GM10847 (cell line): ENCODE results near the gene TAS1R2.

ENCODE experiments used
- POLR2A ChIP-seq: IDR thresholded peaks from 2 replicates; pipeline ENCODE4 v1.6.1; 2011; ENCODE audit not compliant: insufficient read length; ENCODE audit errors: extremely low read depth

TAS1R2 gene

DNA sequence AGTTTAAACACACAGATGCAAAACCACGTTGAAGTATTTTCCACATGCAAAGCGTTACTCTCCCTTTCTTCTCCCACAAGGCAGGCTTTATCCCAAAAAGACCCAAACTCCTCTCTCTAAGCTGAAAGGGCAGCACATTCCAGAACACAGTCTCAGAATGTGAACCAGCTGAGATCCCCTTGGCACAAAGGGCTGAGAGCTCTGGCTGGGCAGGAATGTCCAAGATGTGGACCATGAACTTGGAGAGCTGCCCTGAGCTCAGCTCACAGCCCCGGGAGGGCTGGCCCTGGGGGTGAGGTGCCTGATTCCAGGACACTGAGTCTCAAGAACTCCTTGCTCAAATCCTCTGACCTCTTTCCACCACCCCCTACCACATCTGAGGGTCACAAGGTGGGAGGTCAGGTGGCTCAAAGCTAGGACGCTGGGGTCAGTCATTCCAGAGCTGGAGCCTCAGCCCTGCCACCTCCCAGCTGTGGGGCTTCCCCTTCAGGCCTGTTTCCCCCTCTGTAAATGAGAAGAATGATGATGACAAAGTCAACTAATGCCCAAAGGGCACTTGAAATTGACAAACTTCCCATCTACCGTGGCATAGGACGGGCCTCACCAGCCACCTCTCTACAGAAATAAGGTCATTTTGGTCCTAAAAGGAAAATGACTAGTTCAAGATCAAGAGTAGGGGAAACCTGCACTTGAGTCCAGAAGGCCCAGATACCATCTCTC lies 31.4 kb upstream of the TAS1R2 start:
- no peak for TF ChIP-seq POLR2A

DNA sequence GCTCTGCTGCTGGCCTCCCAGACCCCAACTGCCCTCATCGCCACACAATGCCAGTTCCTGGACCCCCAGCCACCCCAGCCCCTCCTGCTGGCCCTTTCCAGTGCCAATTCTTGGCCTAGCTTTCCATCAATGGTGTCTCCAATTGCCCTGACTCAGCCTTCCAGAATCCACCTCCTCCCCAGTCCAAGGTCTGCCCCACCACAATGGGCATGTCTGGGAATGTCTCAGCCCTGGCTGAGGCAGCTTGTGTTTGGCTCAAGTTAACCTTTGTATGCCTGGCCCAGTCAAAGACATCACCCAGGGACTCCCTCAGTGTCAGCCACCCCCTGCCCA lies 26.5 kb upstream of the TAS1R2 start:
- TF ChIP-seq POLR2A, result no peak

DNA sequence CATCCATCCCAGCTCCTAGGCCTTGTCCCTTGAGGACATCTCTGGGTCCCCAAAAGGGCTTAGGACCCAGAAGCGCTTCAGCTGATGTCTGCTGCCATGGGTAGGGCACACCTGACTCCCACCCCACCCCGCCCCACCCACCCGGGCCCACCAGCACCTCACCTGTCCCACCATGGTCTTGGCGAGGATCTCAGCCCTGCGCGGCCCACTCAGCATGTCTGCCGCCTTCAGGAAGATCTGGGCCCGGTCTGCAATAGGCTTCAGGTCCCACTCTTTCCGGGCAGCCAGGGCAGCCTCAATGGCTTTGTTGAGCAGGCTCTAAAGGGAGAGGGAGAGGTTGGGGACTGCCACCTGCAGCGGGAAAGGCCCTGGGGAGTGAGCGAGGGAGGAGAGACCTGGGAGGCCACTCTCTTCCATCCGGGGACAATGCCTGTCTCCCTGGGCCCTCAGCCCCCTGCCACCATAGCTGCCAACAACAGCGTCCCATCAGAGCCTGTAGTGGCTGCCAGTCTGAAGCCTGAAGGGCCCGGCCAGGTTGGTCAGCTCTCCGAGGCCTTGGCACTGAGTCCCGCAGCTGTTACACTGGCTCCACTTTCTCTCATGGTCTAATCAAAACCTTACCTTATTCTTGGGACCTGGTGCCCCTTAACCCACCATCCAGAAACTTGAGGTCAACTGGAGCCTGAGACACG lies 26.0 kb upstream of the TAS1R2 start:
- TF ChIP-seq POLR2A, result no peak

DNA sequence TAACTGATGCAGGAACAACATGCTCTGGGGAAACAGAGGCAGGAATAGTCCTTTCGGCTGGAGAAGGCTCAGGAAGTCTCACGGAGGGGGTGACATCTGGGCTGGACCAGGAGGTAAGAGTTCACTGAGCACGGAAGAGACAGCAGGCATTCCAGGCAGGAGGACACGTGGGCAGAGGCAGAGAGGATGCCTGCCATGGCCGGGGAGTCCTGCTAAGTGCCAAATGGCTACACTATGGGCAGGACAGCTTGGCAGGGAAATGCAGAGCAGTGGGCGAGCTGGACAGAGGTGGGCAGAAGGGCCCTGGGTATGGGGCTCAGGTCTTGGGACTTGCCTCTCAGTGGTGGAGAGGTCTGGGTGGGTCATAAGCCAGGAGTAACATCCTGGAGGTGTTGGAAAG lies 25.3 kb upstream of the TAS1R2 start:
- no peak for TF ChIP-seq POLR2A

DNA sequence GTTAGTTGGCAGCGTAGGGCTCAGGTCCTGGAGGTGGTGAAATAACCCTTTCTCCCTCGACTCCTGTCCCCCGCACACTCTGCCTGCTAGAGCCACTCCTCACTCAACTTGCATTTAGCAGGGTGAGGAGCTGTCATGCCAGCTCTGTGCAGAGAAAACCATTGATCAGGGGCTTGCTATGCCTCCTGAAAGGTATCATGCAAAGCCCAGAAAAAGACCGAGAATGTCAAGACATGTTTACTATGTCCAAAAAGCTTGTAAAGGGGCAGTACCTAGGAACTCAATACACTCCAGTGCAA lies 24.9 kb upstream of the TAS1R2 start:
- TF ChIP-seq POLR2A, result no peak

DNA sequence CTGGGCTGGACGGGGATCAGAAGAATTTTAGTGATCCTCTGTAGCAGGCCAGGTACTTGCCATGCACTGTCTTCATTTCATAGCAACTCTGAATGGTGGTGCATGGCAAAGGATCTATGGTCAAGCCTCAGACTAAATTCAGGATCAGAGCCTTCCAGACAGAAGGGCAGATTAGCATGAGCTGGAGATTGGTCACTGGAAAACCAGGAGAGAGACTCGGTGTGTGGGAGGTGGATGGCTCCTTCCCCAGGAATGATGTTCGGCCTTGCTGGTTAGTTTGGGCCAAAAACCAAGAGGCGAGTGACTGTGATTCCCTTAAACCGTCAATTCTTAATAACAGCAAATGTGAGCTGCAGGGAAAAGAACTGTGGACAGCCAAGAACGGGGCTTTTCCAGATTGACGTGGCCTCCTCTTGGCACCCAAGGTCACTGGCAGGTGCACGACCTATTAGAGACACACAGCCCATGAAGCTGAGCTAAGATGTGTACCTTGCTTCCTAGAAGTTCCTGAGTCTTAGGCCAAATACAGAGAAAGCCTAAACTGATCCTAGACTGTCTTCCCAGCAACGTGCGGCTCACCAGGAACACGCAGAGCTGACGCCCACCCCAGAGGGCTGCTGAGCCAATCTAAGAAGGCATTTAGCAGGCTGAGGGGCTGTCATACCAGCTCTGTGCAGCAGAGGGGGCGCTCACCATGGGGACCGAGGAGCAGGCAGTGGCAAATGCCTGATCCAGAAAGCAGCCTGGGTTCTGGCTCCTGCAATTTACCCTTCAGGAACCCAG lies 24.4 kb upstream of the TAS1R2 start:
- no peak for TF ChIP-seq POLR2A

DNA sequence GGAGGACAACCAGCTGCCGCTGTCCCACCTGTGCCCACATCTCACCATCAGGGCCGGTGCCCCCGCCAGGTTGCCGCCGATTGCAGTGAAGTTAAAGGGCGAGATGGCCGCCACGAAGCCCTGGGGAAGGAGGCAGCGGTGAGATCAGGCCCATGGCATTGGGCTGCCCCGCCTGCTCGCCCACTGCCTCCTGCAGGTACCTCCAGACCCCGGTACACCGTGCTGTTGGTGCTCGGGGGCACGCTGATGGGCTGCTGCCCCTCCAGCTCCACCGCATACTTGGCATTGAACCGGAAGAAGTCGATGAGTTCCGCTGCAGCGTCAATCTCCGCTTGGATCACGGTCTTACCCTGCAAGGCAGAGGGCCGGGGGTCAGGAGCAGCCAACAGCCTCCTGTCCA lies 23.6 kb upstream of the TAS1R2 start:
- no peak for TF ChIP-seq POLR2A

DNA sequence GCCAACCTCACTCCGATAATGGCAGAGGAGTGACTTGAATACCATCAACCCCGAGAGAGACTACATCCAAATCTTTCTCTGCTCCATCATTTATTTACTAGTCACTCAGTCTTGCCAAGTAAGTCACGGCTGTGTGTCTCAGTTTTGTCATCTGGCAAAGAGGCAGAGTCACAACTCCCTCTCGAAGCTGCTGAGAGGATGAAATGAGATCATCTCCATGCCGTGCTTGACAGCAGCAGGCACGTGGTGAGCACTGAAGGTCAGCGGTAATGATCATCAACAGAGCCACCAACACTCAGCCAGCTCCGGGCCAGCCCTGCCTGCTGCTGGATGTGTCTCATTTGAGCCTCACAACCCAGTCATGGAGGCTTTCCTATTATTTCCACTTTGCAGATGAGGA lies 23.0 kb upstream of the TAS1R2 start:
- TF ChIP-seq POLR2A, result no peak

DNA sequence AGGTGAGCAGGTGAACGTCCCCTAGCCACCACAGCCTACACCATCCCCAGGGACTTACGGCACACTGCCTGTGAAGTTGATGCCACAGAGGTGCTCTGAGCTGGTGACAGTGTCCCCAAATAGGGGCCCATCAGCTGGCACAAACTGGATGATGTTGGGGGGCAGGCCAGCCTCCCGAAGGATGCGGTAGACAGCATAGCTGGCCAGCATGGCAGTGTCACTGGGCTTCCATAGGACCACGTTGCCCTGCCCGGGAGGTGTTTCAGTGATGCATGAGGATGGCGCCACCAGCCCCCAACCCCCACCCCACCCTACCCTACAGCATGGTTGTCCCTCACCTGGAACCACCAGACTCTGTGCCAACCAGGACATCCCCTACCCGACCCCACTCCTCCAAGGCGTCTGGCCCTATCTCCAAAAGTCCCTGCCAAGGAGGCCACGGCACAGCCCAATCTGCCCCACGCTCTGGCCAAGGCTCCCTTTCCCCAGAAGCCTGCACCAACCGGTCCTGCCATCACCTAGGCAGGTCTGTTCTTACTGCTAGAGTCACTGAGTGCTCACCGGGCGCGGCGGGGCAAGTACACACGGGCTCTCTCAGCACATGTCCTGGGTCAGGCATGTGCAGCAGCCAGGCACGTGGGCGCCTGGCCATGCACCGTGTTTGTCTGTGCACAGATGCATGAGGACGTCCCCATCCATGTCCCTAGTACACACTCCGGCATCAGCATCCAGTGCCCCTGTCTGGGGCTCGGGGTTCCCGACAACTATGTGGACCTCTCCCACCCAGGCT lies 22.4 kb upstream of the TAS1R2 start:
- no peak for TF ChIP-seq POLR2A

DNA sequence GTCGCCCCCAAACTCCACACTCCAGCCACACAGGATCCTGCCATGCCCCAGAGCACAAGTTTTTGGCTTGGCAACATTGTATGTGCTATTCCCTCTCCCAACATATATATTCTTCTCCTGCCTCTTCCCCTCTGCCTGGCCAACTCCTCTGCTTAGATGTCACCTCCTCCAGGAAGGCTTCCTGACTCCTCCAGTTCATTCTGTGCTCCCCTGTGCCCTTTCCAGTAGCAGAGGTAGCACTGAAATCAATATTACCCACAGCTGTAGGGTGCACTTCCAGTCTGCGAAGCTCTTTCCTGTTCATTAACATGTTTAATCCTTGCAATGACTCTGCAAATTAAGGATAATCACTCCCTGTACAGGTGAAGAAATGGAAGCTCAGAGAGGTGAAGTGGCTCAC lies 21.7 kb upstream of the TAS1R2 start:
- TF ChIP-seq POLR2A, result no peak

DNA sequence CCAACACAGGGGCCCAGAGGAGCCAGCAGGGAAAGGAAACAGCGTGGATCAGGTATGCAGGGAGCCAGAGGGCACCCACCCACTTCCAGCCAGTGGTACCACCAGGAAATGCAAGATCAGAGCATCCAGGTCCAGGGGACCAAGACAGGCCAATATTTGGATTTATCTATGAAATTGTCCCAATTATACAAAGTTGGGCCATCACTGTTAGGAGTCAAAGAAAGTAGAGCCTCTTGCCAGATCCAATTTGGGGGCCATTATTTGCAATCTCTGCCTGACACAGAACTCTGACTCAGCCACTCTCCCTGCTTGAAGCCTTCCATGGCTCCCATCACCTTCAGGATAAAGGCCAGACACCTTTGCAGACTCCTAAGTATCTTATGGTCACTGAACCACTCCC lies 21.1 kb upstream of the TAS1R2 start:
- no peak for TF ChIP-seq POLR2A

DNA sequence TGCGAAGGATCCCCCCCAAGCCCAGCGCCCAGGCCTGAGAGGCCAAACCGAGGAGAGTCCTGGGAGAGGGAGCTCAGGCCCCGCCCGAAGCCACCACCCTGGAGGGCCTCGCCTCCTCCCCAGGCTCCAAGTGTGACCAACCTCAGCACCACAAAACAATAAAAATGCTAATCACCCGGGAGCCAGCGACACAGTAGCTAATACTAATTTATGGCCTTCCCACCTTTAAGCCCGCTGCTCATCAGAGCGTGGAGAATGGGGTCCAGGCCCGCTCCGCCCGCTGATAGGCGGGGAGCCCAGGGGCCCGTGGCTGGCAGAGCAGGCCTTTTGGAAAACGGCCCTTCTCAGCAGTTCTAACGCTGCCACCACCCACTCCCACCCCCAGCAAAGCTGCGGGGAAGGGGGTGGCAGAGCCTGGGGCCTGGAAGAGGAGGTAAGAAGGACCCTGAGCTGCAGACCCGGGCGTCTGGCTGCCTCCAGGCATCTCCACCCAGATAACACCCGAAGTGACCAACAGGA lies 20.4 kb upstream of the TAS1R2 start:
- TF ChIP-seq POLR2A, result no peak

DNA sequence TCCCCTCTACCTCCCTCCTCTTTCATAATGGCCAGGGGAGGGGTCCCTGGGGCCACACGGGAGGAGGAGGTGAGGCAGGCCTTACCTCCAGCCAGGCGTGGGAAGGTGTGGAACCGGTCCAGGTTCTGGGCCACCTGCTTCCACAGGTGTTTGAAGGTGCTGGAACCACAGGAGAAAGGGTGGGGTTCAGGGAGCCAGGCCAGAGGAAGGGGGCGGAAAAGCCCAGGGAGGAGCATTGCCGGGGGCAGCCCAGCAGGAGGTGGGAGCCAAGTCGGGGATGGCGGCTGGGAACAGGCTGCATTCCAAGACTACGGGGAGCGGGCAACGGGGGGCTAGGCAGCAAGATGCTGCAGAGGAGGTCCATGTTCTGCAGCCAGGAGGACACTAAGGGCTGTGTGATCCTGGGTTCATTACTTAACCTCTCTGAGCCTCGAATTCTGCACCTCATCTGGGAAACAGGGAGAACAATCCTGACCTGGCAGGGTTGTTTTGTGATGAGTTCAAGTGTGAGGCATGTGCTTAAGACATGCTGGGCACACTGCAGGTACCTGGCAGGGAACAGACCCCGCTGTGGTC lies 19.8 kb upstream of the TAS1R2 start:
- TF ChIP-seq POLR2A, result no peak

DNA sequence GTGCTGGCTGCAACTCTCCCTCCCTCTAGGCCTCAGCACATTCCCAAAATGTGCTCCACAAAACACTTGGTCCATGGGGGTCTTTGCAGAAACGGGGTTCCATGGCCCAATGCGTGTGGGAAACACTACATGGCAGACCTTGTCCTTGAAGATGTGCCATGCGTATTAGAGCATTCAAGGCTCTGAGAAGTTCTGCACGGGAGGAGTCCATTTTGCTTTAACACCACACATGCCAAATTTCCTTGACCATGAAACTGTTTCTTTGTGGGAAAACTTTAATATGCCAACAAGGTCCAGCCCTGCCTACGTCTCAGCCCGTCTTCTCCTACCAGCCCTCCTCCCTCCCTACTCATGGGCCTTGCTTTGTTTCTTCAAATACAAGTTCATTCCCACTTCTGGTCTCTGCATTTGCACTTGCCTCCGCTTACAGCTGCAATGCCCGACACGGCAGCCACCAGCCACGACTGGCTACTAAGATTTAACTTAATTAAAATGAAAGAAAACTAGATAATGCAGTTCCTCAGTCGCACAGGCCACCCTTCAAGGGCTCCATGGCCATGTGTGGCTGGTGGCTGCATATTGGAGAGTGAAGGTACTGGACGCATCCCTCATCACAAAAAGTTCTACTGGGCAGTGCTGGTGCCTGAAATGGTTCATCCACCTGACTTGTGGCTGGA lies 19.2 kb upstream of the TAS1R2 start:
- no peak for TF ChIP-seq POLR2A

DNA sequence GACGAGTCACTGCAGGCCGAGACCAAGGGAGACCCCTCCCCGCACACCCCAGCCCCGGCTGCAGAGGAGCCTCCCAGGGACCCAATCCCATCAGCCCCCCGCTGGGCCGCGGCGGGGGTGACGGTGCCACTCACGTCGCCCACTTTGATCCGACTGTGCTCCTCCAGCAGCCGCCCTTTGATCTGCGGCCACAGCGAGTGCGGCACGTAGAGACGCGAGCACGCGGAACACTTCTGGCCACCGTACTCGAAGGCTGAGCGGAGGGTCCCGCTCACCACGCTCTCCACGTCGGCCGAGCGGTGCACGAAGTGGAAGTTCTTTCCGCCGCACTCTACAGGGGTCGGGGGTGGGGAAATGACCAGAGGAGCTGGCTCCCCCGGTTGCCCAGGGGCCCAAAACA lies 17.8 kb upstream of the TAS1R2 start:
- TF ChIP-seq POLR2A, result no peak
